ENCODE data around the gene PDE9A. TPM values are rescaled to one million over a fixed set of nuclear protein-coding genes. Genes with fewer than 3 reads are reported as not detected.

PDE9A gene
- total RNA-seq, 1 experiment from 2014 or later, result 31.9 TPM

GRCh38 chr21:42733874-42734273 lies 80.5 kb downstream of the PDE9A start:
- Histone ChIP-seq H3K27me3 (ENCODE audit: insufficient read depth, low read length) (no peaks in the 10 kb centered on the region), H3T11ph (ENCODE audit: low read length) (no peak overlapping the region), H2BK12ac (ENCODE audit: insufficient read length, low read depth, low read length) (no peak overlapping the region), H3K18ac (ENCODE audit: insufficient read length, low read depth, low read length) (no peak overlapping the region), H4K5ac (ENCODE audit: insufficient read length, low read depth, low read length) (no peak overlapping the region), H3K4me2 (ENCODE audit: insufficient read depth, insufficient read length, low read length) (no peak overlapping the region), H3K4me1 (ENCODE audit: insufficient read depth, low read length) (peaks cover 4% of the 10 kb centered on the region; the same call in 1 of the 2 replicates), H4K91ac (ENCODE audit: insufficient read length, low read depth, low read length) (no peak overlapping the region), H4K20me1 (ENCODE audit: control insufficient read depth, insufficient read depth, insufficient read length) (no peaks in the 10 kb centered on the region), H3K4ac (ENCODE audit: low read depth, low read length) (no peak overlapping the region), H2BK20ac (ENCODE audit: low read depth, low read length, poor library complexity, severe bottlenecking) (no peak overlapping the region), H3K9me3 (ENCODE audit: control insufficient read depth, low read depth, low read length) (no peaks in the 10 kb centered on the region), H3K23me2 (ENCODE audit: insufficient read length, low read depth, low read length, poor library complexity, severe bottlenecking) (no peaks in the 10 kb centered on the region), H3K27ac (ENCODE audit: insufficient read length, low read depth, low read length) (no peak overlapping the region), H2BK120ac (ENCODE audit: low read depth, low read length, poor library complexity, severe bottlenecking) (no peak overlapping the region), H3K9ac (ENCODE audit: extremely low read depth, insufficient read length, low read length) (no peak overlapping the region), H3K79me1 (ENCODE audit: insufficient read depth, low read depth, low read length, poor library complexity, severe bottlenecking) (no peaks in the 10 kb centered on the region), H3K79me2 (ENCODE audit: insufficient read depth, low read length) (no peaks in the 10 kb centered on the region), H2BK5ac (ENCODE audit: insufficient read length, low read length) (no peak overlapping the region), H2AFZ (ENCODE audit: low read length) (no peak overlapping the region), H3K23ac (ENCODE audit: insufficient read length, low read depth, low read length) (no peak overlapping the region), H3K56ac (ENCODE audit: insufficient read length, low read depth, low read length) (no peak overlapping the region), H3K14ac (ENCODE audit: insufficient read depth, low read length) (no peak overlapping the region), H2BK15ac (ENCODE audit: low read depth, low read length) (no peak overlapping the region), H2AK5ac (ENCODE audit: insufficient read length, low read length) (no peak overlapping the region), H4K8ac (replicated peaks; ENCODE audit: insufficient read length, low read depth, low read length) (no peak overlapping the region)
- Mint-ChIP-seq H3K27me3 (ENCODE audit: low read depth) (no peaks in the 10 kb centered on the region), H3K36me3 (ENCODE audit: insufficient read depth in 1 of 3, low read depth in 3 of 3) (peaks cover 39 to 67% (median 56%) of the 10 kb centered on the region in 3 experiments), H3K27ac (no peak overlapping the region), H3K4me1 (peaks cover 7 to 18% of the 10 kb centered on the region in 2 experiments), H3K4me3 (no peak overlapping the region; a peak in 1 of 5 replicates), H3K9me3 (no peaks in the 10 kb centered on the region; a peak in 1 of 5 replicates)
- no CpG with 5 or more reads among the region's 7 CpGs for WGBS (ENCODE audit: extremely low coverage, insufficient read length, low lambda C conversion rate)
- DNase-seq, result no peak
- TF ChIP-seq CTCF (conservative IDR thresholded peaks at IDR 0.05), result no peak
